LNCAP (cell line): ENCODE results near the gene SYNDIG1.

ENCODE experiments used
- TF ChIP-seq, protein P1 (sequence below): fragments of 450-650 bp; IDR thresholded peaks from 2 replicates; pipeline ENCODE4 v1.5.1; 2017; ENCODE audit warnings: mild to moderate bottlenecking

The SYNDIG1 gene

DNA sequence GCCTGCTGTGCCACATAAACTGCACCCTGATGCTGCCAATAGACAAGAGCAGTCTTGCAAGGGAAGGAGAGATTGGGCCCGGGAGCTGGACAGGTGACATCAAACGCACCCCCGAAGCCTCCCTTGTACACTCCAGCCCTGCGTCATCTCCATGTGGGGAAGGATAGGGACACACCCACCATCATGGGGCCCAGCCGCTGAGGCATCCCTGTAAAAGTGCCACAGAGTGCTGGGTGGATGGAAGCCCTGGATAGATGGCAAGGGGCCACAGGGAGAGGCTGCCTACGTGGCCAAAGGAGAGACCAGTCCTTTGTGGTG, 117.1 kb downstream of the SYNDIG1 start:
- TF ChIP-seq, protein P1, sequence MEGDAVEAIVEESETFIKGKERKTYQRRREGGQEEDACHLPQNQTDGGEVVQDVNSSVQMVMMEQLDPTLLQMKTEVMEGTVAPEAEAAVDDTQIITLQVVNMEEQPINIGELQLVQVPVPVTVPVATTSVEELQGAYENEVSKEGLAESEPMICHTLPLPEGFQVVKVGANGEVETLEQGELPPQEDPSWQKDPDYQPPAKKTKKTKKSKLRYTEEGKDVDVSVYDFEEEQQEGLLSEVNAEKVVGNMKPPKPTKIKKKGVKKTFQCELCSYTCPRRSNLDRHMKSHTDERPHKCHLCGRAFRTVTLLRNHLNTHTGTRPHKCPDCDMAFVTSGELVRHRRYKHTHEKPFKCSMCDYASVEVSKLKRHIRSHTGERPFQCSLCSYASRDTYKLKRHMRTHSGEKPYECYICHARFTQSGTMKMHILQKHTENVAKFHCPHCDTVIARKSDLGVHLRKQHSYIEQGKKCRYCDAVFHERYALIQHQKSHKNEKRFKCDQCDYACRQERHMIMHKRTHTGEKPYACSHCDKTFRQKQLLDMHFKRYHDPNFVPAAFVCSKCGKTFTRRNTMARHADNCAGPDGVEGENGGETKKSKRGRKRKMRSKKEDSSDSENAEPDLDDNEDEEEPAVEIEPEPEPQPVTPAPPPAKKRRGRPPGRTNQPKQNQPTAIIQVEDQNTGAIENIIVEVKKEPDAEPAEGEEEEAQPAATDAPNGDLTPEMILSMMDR: no peak

DNA sequence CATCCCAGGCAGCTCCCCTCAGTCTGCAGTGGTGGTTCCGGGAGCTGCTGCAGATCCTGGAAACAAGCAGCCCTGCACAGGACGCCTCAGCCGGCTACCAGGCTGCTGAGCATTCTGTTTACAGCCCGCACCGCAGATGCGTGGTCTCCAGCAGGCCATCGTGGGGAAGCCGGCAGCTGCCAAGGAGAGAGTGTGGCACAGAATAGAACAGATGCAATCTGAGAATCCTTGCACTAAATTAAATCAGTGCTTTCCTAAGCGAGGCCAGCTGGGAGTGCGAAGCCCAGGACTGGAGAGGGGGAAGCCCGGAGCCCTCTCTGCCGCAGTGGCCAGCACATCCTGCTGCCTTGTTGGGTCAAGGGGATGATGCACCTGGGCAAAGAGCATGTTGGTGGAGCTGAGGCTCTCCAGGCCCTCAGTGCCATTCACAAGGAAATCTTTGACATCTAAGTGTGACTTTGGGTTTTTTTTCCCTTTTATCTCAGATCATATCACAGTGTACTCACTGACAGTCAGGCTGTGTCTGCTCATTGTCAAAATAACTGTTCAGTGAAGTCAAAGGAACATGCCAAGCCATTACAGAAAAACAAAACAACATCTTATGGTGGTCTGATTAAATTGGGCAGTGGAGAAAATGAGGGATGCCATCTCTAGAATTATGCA, 118.1 kb downstream of the SYNDIG1 start:
- TF ChIP-seq, protein P1: no peak

DNA sequence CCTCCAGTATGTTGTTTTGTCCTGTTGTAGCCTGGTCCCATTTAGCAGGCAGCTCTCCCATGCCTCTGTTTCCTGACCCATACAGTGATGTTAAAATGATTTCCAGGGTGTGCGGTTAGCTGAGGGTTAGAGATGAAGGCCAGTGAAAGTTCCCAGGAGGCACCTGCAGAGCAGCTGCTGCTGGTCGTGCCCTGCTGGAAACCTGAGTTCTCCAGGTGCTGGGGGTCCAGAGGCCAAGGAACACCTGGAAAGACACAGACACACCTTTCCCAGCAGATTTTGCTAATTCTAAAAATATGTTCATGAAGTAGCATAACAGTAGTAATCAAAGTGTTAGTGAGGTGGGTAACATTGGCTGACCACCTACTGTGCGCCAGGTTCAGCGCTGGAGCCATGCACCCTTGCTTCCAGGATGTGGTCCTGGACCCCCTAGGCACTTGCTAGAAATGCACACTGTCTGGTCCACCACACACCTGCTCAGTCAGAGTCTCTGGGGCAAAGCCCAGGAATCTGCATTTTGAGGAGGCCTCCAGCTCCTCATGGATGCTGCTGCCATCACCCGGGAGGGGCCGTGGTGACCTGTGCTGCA, 118.7 kb downstream of the SYNDIG1 start:
- TF ChIP-seq, protein P1: no peak

DNA sequence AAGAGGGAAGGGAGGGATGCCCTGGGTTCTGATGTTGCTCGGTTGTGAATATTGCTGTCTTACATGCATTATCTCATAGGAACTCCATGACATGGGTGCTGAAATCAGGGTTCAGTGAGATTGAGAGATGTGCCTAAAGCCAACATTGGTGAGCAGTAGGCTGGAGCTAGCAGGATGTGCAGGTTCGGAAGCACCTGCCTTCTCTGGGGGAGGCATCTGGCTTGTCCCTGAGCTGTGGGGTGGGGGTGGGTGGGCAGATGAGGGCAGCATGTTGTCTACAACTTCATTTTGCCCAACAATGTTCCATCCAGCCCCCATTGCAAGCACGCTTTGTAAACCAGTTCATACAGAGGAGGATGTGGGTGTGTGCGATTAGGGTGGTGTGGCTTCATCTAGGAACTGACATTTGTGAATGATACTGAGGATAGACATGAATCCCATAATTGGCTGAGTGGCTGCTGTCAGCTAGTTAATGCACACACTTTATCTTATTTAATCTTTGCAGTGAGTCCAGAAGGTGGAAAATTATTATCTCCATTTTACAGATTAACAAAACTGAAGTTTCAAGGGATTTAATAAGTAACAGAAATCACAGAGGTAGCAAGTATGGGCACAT, 119.4 kb downstream of the SYNDIG1 start:
- TF ChIP-seq, protein P1: no peak

DNA sequence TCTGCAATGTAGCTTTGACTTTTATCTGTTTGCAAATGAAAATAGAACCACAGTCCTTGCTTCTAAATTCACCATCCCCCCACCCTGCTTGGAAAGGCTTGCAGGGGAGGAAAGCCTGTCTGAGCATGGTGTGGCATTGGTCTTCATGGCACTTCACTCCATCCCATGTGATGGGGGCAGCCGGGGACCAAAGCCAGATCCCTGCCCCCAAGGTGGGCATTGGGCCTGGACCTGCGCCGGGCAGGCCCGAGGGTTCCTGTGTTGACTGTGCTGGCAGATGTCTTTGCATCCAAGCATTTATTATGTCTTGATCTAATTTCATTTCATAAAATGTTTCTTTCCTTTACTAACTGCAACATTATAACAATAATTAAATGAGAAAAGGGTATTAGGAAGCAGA, 120.0 kb downstream of the SYNDIG1 start:
- TF ChIP-seq, protein P1: no peak

DNA sequence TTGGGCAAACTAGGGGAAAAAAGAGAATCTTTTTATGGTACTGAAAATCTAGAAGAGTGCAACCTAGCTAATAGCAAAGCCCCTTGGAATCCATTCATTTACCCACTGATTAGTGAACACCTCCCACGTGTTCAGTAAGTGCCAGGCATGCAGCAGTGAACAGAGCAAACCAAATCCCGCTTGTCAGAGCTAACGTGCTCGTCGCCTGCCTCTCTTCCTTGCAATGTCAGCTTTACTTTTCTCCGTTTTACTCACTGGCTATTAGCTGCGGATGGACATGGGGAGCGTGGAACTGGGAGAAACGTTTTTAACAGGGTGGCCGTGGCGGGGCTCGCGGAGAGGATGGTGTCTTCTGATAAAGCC, 120.4 kb downstream of the SYNDIG1 start:
- TF ChIP-seq, protein P1: no peak

DNA sequence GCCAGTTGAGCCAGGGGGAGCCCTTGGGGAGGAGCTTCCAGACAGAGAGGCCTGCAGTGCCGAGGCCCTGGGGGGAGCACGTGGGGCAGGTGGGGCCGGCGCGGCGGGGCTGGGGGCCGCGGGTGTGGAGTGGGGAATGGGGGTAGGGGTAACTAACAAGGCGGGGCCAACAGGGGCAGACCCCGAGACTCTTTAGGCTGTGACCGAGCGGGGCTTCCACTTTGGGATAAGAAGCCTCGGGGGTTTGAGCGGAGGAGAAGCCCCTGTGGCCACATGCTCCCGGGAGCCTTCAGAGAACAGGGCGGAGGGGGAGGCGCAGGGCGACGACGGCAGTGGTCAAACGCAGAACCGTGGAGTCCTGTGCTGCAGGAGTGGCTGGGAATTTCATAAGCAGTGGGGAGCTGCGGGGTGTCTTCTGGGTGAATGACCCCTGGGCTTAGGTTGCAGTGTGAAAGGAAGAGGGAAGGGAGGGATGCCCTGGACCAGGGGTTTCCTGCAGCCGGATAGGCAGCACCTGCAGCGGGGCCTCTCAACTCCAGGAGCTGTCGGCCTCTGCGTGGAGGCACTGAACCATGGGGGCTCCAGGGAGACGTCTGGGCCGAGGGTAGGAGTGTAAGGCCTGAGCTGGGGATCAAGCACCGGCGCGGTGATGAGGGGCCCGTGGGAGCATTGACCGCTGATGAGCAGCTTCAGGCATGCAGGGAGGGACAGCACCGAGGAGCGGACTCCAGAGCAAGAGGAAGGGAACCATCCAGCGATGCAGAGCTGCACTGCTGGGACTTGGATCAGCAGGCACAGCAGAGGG, 121.0 kb downstream of the SYNDIG1 start:
- TF ChIP-seq, protein P1: no peak
